ENCODE data around the gene MSL2. TPM values are rescaled to one million over a fixed set of nuclear protein-coding genes. Genes with fewer than 3 reads are reported as not detected.

Gene MSL2
- total and polyA plus RNA-seq, 2 of the 4 experiments (the other 2 are of a cell fraction): 7.1 to 13.6 TPM

DNA sequence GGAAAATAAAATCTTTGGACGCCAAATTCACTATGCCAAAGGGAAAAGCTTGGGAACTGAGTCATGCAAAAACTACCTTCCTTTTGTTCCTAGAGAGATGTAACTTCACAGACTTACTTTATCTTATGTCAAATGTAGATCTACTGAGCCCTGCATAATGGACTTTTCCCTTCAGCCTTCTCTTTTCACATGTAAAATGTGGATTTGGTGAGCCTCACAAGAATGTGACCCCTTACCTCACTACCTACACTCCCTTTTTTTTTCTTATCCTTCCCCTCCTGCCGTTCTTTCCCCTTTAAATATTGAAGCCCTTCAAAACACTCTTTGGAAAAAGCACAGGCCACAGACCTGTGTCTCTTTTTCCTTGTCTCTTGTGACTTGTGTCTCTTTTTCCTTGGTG, 40.0 kb upstream of the MSL2 start:
- no peaks in the 10 kb centered on the region for H4K20me1 ChIP-seq (ENCODE audit: insufficient read depth, low read length)
- H2BK15ac ChIP-seq (ENCODE audit: low read depth, low read length): no peak overlapping the region
- peaks cover 7% of the 10 kb centered on the region for H3K4me1 ChIP-seq (ENCODE audit: control insufficient read depth, insufficient read depth, low read length)
- H3K27me3 ChIP-seq (ENCODE audit: control insufficient read depth, insufficient read depth, low read length): peaks cover 4% of the 10 kb centered on the region
- no peak overlapping the region for H2BK5ac ChIP-seq (ENCODE audit: low read depth, low read length, poor library complexity, severe bottlenecking)
- H3K9me1 ChIP-seq (ENCODE audit: insufficient read depth, low read length): peaks cover 7% of the 10 kb centered on the region; the same call in 1 of the 2 replicates
- no peak overlapping the region for H2AK5ac ChIP-seq (ENCODE audit: low read depth, low read length)
- H4K8ac ChIP-seq (ENCODE audit: low read depth in 2 of 2, low read length in 2 of 2): no peak overlapping the region
- in situ Hi-C loops (cut with MboI; ENCODE audit: low sequenced_read_pairs): no loop called here
- ATAC-seq (ENCODE audit: low read depth): no peak
- no peak overlapping the region for H4K91ac ChIP-seq (ENCODE audit: insufficient read depth, low read depth, low read length)
- H3K4ac ChIP-seq (ENCODE audit: low read depth, low read length): no peak overlapping the region
- H3K27ac ChIP-seq (ENCODE audit: insufficient read depth, low read length): no peak overlapping the region
- H3K79me1 ChIP-seq (ENCODE audit: low read depth in 1 of 2, low read length in 2 of 2): no peaks in the 10 kb centered on the region
- no peak for DNase-seq
- no CpG with 5 or more reads among the region's 2 CpGs for WGBS, 2 experiments (ENCODE audit: extremely low coverage in 2 of 2, insufficient read length in 1 of 2)
- H3K36me3 ChIP-seq (ENCODE audit: control insufficient read depth, insufficient read depth, low read length): no peaks in the 10 kb centered on the region
- no peak overlapping the region for H2AFZ ChIP-seq (replicated peaks; ENCODE audit: low read length, poor library complexity)
- no peak overlapping the region for H4K5ac ChIP-seq (ENCODE audit: low read depth, low read length)
- no peak for TF ChIP-seq NFE2L2 (IDR thresholded peaks at IDR 0.05; ENCODE audit: low read depth, low read length)
- no peak for TF ChIP-seq RAD21 (IDR thresholded peaks at IDR 0.05; ENCODE audit: low read length)
- TF ChIP-seq SMC3 (IDR thresholded peaks at IDR 0.05; ENCODE audit: low read depth, low read length): no peak
- TF ChIP-seq MAFK (IDR thresholded peaks at IDR 0.05; ENCODE audit: low read depth, low read length): no peak
- no peak overlapping the region for H3K14ac ChIP-seq (replicated peaks; ENCODE audit: low read depth, low read length)
- no peak overlapping the region for H2BK120ac ChIP-seq (ENCODE audit: low read depth, low read length)
- no peak overlapping the region for H3K4me2 ChIP-seq (ENCODE audit: low read depth, low read length)
- no peak overlapping the region for H2BK20ac ChIP-seq (ENCODE audit: low read depth, low read length)
- H2AK9ac ChIP-seq (replicated peaks; ENCODE audit: low read depth, low read length, poor library complexity): no peak overlapping the region
- POLR2A ChIA-PET (ENCODE audit: unreplicated experiment): no interaction called here
- H3K18ac ChIP-seq (ENCODE audit: low read depth, low read length): no peak overlapping the region
- BruUV-seq (replicated peaks): no TSS peak
- CTCF ChIA-PET: interaction anchor here (0.6 kb wide), 1 partner anchor 8 kb away, joined by 4 read pairs; no protein-coding TSS in a partner anchor
- H3K9me3 ChIP-seq (ENCODE audit: control insufficient read depth, insufficient read depth, low read length): no peaks in the 10 kb centered on the region
- H3K4me3 ChIP-seq (ENCODE audit: insufficient read depth, low read depth, low read length): no peak overlapping the region
- no peak overlapping the region for H3K56ac ChIP-seq (ENCODE audit: extremely low read depth, insufficient read depth, low read length)
- H3K23ac ChIP-seq (ENCODE audit: low read depth, low read length): no peak overlapping the region
- intact Hi-C loops (cut with micrococcal nuclease): no loop called here
- dilution Hi-C loops (cut with HindIII; ENCODE audit: low sequenced_read_pairs, unreplicated experiment): no loop called here
- no peak overlapping the region for H3K9ac ChIP-seq (ENCODE audit: low read depth, low read length)

All from IMR-90 (cell line).